Measurements from ENCODE around the gene NUP62.
A peak's percentile ranks its signal among the peaks of the same experiment; 100 is the strongest.

NUP62 gene

DNA sequence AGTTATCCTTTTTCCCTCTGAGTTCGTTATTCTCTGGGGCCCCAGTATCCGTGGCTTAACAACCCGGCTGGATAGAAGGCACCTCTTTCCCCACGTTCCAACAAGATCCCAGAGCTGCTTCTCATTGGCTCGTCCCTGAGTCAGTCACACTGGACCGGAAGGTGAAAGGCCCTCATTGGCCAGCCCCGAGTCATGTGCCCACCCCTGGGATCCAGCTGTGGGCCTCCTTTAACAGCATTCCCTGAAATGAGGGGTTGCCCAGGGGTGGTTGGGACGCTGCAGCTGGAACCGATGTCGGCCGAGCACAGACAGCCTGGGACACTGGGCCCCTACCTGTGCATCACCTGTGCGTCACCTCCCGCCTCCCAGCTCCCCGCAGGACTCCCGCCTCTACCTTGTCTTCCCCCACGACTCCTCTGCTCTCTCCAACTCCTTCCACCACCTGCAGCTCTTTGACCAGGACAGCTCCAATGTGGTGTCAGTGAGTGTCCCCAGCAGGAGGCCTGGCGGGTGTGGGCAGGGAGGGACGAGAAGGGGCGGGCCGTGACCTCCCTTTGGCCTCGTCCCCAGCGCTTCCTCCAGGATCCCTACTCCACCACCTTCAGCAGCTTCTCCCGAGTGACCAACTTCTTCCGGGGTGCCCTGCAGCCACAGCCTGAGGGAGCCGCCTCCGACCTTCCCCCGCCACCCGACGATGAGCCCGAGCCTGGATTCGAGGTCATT is 47.5 kb downstream of the NUP62 start:
- no peak for DNase-seq (ENCODE audit: low read depth in 1 of 2, low spot score in 1 of 2)

DNA sequence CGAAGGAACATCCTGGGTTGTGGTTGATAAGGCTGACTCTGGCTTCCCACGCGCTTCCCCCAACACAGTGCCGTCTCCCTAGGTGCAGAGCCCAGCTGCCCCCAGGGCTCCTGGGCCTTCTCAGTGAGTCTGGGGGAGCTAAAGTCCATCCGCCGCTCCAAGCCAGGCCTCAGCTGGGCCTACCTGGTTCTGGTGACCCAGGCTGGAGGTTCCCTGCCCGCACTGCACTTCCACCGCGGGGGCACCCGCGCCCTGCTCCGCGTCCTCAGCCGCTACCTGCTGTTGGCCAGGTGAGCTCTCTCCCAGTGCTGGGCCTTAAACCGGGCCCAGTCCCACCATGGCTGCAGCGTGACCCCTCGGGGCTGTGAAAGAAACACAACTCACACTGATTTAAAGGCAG is 48.1 kb downstream of the NUP62 start:
- no peak for DNase-seq (ENCODE audit: low read depth in 1 of 2, low spot score in 1 of 2)

DNA sequence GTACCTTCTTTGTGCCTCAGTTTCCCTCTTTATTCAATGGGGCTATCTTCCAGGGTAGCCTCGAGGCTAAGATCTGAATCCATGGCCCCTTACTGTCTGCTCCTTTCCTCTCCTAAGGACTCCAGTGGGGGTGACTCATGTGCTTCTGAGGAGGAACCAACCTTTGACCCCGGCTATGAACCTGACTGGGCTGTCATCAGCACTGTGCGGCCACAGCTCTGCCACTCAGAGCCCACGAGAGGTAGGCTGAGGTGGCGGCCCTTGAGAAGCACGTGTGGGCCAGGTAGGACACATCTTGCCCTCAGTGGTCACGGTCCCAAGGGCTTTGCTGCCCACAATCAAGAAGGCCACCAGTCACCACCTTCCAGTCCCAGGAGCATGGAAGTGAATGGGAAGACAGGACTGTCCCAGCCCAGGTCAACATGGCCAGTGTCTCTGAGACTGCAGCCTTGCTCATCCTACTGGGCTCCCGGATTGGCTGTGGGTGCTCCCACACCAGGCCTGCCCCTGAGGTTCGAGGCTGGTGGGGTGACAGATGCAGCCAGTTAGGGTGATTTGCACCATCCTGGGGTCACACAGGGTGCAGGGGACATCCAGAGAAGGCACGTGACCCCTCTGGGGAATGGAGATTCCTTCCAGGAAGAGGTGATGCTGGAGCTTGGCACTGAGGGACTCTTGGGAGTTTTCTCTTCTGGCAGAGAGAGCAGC is 49.0 kb downstream of the NUP62 start:
- no peak for DNase-seq (ENCODE audit: low read depth in 1 of 2, low spot score in 1 of 2)

DNA sequence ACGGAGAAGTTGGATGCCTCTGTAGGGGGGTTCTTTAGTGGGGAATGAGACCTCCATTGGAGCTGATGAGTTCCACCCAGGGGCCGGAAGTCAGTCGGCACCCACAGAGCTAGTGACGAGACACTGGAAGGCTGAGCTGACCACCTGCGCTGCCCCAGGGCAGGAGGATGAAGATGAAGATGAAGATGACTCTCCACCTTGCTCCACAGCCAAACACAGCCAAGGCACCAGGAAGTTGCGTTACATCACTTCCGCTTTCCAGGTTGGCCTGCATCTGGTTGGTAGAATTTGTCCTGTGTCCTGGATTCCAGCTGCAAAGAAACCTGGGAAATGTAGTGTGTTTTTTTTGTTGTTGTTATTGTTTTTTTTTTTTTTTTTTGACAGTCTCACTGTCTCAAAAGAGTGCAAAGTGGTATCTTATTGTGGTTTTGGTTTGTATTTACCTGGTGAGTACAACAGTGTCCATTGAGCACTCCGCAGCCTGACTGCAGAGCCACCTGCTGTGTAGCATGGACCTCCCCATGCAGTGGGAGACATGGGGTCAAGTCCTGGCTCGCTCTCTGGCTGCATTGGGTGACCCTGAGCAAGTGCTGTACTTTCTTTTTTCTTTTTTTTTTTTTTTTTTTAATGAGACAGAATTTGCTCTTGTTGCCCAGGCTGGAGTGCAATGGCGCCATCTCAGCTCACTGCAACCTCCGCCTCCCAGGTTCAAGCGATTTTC is 49.9 kb downstream of the NUP62 start:
- DNase-seq (ENCODE audit: low read depth in 1 of 2, low spot score in 1 of 2), result no peak

DNA sequence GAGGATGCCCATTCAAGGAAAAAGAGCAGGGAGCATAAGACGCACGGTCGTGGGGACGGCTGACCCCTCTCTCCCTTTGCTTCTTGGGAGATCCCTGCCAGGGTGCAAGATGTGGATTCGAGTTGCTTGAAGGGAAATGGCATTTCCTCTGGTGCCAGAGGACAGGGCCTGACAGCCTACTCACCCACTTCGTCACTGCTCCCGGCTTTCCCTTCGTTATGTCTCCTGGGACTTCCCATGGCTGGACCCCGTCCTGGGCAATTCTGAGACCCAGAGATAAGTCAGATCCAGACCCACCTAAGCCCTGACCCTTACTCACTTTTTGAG is 50.6 kb downstream of the NUP62 start:
- DNase-seq (ENCODE audit: low read depth in 1 of 2, low spot score in 1 of 2), result no peak

DNA sequence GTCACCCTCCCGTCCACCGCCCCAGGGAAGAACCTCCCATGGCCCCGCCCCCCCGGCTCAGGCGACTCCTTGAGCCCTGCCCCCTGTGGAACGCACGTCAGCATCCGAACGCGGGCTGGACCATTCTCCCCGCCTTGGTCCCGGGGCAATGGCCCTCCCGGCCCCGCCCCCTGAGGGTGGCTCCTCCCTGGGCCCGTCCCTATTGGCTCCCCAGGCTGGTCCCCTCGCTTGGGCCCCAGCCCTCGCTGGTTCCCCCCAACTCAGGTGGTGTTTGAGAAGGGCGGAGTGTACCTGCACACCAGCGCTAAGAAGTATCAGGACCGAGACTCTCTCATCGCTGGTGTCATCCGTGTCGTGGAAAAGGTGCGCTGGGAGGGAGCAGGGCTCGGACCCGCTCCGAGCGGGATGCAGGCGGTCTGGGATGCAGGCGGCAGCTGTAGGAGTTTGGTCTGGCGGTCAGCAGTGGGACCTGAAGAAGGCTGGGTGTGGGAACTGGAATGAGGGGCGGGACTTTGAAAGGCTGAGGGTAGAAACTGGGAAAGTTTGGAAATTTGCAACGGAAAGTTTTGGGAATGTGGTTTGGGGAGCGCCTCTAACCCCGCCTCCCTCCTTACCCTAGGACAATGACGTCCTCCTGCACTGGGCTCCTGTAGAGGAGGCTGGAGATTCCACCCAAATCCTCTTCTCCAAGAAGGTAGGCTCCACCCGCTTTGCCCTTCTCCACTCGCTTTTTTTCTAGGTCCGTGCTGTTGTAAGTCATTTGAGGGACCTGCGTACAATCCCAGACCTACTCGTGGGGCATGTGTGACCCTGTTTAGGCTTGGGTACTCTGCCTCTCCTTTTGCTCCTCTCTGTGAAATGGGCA is 51.2 kb downstream of the NUP62 start:
- DNase-seq (ENCODE audit: low read depth in 1 of 2, low spot score in 1 of 2), result peak; percentile 94 to 98

DNA sequence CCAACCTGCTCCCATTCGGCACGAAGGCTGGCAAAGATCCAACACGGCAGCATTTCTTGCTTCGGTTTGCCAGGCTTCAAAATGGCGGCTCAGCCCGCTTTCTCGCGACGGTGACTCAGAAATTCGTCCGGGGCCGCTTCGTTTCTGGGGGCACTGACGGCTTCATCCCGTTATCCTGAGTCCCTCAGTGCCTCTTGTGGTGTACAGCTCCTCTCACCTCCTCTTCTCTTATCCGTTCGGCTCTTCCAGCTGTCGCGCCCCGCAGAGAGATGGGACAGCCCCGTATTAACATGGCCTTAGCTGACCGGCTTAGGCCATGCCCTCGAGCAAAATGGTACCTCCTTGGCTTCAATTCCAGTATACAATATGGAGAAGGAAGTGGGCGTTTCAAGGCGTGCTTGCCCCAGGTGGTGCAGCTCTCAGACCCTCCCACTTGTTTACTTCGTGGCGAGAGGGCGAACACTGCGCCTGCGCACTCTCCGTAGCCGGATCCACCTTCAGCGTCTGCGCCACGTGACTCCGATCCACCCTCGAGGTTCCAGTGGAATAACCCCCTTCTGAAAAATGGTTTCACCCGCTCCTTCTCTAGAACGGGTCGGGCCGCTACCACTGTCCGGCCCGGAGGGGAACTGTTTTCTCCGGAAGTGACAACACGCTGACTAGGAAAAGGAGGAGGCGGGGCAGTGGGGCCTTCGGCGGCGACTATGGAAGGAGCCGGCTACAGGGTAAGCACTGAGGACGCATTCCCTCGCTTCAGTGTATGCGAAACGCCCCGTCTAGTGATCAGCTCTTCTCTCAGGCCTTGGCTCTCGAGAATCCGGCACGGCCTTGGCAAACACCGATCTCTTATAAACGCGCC is 52.1 kb downstream of the NUP62 start, which contains the start of the genes AKT1S1 and TBC1D17:
Gene AKT1S1 (minus strand): TSS at position 336 of the 859 bp plus-strand sequence. CDS start 4,060 bp downstream, outside the sequence.
Gene TBC1D17 (plus strand): TSS at position 683 of the 859 bp plus-strand sequence. CDS start 22 bp downstream, at position 705.
- DNase-seq (ENCODE audit: low read depth in 1 of 2, low spot score in 1 of 2), result peak; percentile 91 to 95

DNA sequence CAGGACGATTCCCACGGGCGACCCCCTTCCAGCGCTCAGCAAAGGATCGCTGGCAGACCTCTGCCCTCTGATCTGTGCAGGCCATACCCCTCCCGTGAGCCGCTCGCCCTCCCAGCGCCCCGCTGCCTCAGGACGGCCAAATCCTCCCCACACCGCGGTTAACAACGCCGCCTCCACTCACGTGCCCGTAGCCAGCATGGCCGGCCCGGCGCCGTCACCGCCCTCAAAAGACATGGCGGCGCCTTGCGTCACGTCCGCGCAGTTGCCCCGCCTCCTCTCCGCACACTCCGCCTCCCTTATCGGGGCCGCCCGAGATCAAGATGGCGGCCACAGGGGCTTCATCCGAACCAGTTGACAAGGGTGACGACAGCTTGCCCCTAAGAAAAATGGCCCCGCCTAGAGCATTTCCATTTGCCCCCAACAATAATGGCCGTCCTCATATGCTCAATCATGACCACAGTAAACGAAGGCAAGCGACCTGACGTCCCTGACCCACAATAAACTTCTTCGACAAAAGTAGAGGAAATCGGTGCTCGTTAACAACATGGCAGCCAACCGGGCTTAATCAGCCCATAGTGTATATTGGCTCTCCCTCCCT is 52.8 kb downstream of the NUP62 start:
- DNase-seq (ENCODE audit: low read depth in 1 of 2, low spot score in 1 of 2), result peak; percentile 94 to 96

DNA sequence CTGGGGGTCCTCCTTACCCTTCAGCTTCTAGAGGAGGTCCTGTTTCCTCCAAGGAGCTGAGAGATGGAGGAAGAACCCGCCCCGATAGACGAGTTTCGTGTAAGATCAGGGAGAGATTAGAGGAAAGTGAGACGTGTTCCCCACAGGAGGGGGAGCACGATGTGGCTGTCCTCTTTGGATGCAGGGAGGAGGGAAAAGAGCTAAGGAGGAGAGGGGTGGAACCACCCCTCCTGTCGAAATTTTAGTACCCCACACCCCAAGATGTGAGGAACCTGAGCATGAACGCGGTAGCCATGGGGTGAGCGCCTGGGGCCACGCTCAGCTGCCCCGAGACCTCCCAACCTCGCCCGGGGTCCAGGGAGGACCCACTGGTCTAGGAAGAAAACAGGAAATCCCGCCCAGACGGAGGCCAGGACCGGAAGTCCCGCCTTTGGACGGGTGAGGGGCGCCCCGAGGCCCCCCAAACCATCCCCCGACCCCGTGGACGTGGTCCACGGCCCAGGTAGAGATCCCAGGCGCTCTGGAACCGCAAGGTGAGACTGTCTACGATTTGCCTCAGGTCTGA is 53.4 kb downstream of the NUP62 start:
- DNase-seq (ENCODE audit: low read depth in 1 of 2, low spot score in 1 of 2), result peak in 1 of 2 donors; percentile 41

DNA sequence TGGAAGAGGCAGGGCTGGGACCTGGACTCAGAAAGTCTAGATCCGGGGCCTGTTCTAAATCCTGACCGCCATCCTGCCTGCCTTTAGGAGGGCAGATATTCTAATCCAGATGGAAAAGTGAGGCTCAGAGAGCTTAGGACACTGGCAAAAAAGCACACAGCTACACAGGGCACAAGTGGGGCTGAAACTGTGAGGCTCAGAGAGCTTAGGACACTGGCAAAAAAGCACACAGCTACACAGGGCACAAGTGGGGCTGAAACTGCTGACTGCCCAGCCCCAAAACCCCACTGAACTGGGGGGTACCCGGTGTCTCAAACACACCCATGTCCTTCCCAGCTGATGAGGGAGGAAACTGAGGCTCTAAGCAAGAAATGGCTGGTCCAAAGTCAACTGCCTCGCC is 54.1 kb downstream of the NUP62 start:
- DNase-seq (ENCODE audit: low read depth in 1 of 2, low spot score in 1 of 2), result no peak

DNA sequence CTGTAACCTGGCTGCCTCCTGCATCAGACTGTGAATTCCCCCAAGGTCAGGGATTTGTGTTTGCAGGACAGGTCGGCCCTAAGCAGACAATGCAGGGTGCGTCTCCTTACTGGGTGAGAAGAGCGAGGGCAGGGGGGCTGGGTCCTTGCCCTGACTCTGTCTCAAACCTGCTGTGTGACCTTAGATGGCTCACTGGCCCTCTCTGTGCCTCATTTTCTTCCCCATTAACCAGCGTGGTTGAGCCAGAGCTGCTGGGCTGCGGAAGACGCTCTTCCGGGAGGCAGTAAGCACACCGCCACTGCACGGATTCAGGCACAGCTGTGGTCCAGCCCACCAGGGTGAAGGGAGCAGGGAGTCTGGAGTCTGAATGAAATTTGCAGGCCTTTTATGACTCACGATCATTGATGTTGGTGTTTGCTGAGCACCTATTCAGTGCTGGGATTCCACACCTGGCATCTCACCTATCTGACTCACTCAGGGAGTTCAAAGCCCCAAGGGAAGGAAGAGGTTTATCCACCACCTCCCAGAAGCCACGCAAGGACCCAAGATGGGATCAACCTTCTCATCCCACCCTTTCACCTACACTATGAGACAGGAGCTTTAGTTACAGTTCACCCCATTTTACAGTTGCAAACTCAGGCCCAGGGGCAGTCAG is 54.7 kb downstream of the NUP62 start:
- DNase-seq (ENCODE audit: low read depth in 1 of 2, low spot score in 1 of 2), result no peak

DNA sequence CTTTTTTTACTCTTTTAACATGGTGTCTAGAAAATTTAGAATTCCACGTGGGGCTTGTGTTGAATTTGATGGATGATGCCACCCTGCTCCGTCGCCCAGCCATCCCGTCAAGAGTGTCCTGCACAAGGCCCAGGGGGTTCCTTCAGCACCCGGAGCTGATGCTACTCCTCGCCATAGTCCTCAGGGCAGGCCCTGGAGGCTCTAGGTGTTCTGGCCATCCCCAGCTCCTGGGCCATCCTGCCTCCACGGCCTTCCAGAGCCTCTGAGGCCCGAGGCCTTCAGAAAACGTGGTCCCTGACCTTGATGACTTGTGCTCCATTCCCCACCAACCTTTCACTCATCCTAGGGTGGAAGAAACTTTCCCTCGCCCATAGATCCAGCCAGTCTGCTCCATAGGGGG is 55.5 kb downstream of the NUP62 start:
- DNase-seq (ENCODE audit: low read depth in 1 of 2, low spot score in 1 of 2), result no peak

DNA sequence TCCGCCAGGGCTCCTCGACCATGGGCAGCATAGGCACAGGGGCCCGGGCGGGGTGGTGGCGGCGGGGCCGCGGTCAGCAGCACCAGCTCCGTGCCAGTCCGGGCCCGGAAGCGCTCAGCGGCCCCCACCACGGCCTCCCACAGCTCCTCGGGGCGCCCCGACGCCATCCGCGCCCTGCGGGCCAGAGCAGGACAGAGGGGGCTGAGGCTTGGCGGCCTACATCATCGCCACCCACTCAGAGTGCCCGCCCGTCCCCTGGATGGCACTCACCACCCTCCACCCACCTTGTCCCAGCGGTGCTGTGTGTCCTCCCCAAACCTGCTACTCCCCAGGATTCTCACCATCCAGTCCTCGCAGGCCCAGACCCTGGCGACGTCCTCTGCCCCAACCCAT is 56.2 kb downstream of the NUP62 start:
- no peak for DNase-seq (ENCODE audit: low read depth in 1 of 2, low spot score in 1 of 2)

DNA sequence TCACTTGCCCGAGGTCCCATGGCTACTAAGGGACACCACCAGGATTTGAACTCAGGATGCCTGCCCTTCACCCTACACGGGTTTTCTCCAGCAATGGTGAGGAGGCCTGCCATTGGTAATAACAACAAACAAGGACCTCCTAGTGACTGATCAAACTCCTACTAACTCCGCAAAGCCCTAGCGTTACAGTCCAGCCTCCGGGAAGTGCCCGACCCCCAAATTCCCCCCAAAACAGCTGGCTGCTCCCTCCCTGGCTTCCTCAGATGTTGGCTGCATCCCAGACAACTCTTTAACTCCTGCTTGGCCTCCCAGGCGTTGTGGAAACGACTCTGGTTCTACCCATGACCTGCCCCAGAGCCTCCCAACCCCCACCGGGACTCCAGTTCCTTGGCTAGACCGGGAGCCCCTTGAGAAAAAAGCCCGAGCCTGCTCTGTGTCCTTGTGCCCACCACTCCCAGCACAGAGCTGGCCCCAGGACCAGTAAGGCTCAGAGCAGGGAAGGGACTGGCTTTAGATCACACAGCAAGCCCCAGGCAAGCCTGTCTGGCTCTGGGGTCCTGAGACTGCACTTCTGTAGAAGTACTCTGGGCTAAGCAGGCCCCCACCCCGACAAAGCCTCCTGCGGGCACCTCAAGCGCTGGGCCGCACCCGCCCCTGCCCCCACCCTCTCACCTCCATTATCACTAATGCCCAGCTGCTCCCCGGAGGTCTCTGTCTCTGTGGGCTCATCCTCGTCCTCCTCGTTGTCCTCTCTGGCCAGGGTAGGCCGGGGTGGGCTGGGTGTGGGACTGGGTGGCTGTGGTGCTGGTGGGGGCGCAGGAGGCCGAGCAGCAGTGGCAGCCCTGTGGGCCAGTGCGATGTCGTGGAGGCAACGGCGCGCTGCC is 56.8 kb downstream of the NUP62 start:
- no peak for DNase-seq (ENCODE audit: low read depth in 1 of 2, low spot score in 1 of 2)

DNA sequence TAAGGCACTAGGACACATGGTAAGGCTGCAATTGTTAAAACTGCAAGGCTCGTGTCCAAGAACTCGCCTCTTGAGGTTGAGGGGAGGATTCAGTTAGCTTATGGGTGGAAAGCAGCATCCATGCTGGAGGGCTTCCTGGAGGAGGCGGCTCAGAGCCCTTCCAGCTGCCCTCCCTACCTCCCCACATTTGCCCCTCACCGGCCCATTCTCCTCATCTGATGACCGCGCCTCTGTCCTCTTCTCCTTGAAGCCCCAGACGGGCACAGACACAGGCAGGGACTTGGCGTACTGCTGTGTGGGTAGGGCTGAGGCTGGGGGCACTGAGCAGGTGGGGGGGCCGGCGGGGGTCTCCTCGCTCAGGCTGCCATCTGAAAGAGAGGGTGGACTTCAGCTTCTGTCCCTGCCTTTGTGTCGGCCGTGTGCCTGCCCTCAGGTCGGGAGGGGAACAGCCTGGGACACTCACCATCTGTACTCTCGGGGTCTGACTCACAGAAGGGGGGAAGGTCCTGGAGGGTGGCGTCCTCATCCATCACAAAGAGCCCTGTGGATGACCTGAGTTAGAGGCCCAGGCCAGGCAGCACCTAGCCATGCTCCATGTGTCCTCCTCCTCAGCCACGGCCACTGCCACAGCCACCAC is 57.8 kb downstream of the NUP62 start:
- no peak for DNase-seq (ENCODE audit: low read depth in 1 of 2, low spot score in 1 of 2)

DNA sequence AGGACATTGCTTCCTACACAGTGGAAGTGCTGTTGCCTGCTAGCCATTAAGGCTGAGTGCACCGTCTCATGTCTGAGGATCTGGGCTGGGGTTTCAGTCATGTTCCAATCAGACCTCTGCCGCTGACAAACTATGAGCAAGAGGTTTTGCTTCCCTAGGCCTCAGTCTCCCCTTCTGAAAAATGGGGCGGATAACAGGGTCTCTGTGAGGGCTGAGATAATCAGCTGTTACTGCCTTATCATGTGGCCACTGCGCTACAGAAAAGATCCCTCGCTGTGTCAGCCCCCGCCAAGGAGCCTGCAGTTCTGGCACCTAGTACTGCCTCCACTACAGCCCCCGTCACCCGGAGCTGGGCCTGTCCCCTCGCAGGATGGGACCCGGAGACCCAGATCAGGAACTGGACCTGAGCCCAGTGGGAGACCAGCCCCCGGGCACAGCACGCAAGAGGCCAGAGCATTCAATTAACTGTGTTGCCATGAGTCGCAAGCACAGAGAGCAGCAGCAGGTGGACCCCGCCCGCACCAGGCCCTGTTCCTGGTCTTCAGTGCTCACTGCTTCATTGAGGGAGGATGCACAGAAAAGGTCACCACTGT is 58.9 kb downstream of the NUP62 start:
- no peak for DNase-seq (ENCODE audit: low read depth in 1 of 2, low spot score in 1 of 2)

Data from stimulated activated CD4-positive, alpha-beta T cell treated with anti-CD3 and anti-CD28 coated beads, Interleukin-15, amount 100 ng/mL, for 1 hour (primary cell).